K562 (cell line): ENCODE data around the gene ERGIC1. TPM values are rescaled to one million over a fixed set of nuclear protein-coding genes. Genes with fewer than 3 reads are reported as not detected.

Experiments used
- ARID1B ChIP-seq: fragments of 450-650 bp; IDR thresholded peaks from 2 replicates; pipeline ENCODE4 v1.6.1; 2016; ENCODE audit warnings: antibody characterized with exemption, mild to moderate bottlenecking, inconsistent platforms
- BCOR ChIP-seq: fragments of 450-650 bp; IDR thresholded peaks from 2 replicates; pipeline ENCODE4 v1.6.1; 2016
- CBFA2T3 ChIP-seq: fragments of 450-650 bp; IDR thresholded peaks from 2 replicates; pipeline ENCODE4 v1.6.1; 2017
- CREM ChIP-seq: IDR thresholded peaks from 2 replicates; pipeline ENCODE4 v1.6.1; 2014; ENCODE audit warnings: antibody characterized with exemption, low read depth
- DPF2 ChIP-seq: fragments of 450-650 bp; IDR thresholded peaks from 2 replicates; pipeline ENCODE4 v1.6.1; 2016
- FOSL1 ChIP-seq: fragments of 200-800 bp; sonication (Bioruptor generic); conservative IDR thresholded peaks from 2 replicates; pipeline ENCODE4 v1.6.1; 2016; ENCODE audit warnings: missing genetic modification characterization, missing compliant biosample characterization
- HCFC1 ChIP-seq: IDR thresholded peaks from 2 replicates; pipeline ENCODE4 v1.6.1; 2012; ENCODE audit warnings: low read depth, low read length, improper control_type of control experiment
- HDAC2 ChIP-seq: fragments of 450-650 bp; IDR thresholded peaks from 2 replicates; pipeline ENCODE4 v1.6.1; 2016; ENCODE audit warnings: mild to moderate bottlenecking
- IRF9 ChIP-seq: fragments of 450-650 bp; IDR thresholded peaks from 2 replicates; pipeline ENCODE4 v1.6.1; 2016; ENCODE audit warnings: missing biosample characterization, missing genetic modification characterization
- JUND ChIP-seq, 2 experiments: IDR thresholded peaks; 2 replicates in 1 of 2; 3 replicates in 1 of 2; pipeline ENCODE4 v1.6.1; 2011; ENCODE audit warnings: borderline replicate concordance in 2 of 2, low read depth in 2 of 2, low read length in 2 of 2, improper control_type of control experiment in 1 of 2, missing biosample characterization in 1 of 2, missing genetic modification characterization in 1 of 2, missing genetic modification reagents in 1 of 2
- MNT ChIP-seq, 2 experiments: fragments of 450-650 bp; conservative IDR thresholded peaks; 2 replicates each; pipeline ENCODE4 v1.6.1; 2017; ENCODE audit warnings: mild to moderate bottlenecking in 2 of 2, moderate library complexity in 2 of 2
- PRDM10 ChIP-seq: fragments of 450-650 bp; IDR thresholded peaks from 2 replicates; pipeline ENCODE4 v1.6.1; 2018; ENCODE audit not compliant: partially characterized antibody
- RAD21 ChIP-seq, 2 experiments: fragments of 250-450 bp in 1 of 2; fragments of 450-650 bp in 1 of 2; sonication (Bioruptor Pico) in 1 of 2; formaldehyde crosslinking in 1 of 2; IDR thresholded peaks in 1 of 2; conservative IDR thresholded peaks in 1 of 2; 2 replicates each; pipeline versions ENCODE4 v1.4.0 to v1.8.0; 2020 to 2022; ENCODE audit warnings: mild to moderate bottlenecking in 2 of 2, moderate library complexity in 1 of 2
- SMARCE1 ChIP-seq: fragments of 450-650 bp; IDR thresholded peaks from 2 replicates; pipeline ENCODE4 v1.7.1; 2016; ENCODE audit warnings: mild to moderate bottlenecking
- SP1 ChIP-seq: sonication (generic); formaldehyde crosslinking; IDR thresholded peaks from 2 replicates; pipeline ENCODE4 v1.8.1; 2022; ENCODE audit warnings: mild to moderate bottlenecking, missing genetic modification reagents
- TAL1 ChIP-seq: fragments of 450-650 bp; IDR thresholded peaks from 2 replicates; pipeline ENCODE4 v1.6.1; 2016; ENCODE audit warnings: mild to moderate bottlenecking
- TRIM24 ChIP-seq, 2 experiments: fragments of 450-650 bp; IDR thresholded peaks; 2 replicates each; pipeline ENCODE4 v1.6.1; 2016
- ZNF707 ChIP-seq: fragments of 250-450 bp; sonication (Bioruptor Pico); conservative IDR thresholded peaks from 2 replicates; pipeline ENCODE4 v1.8.0; 2022; ENCODE audit warnings: inconsistent platforms, mild to moderate bottlenecking, moderate library complexity
- polyA plus RNA-seq, 8 experiments: library from polyadenylated mRNA; depleted of rRNA in 4 of 8; stranded (reverse) in 5 of 8; unstranded in 3 of 8; fragments of >200 nt; fragmentation: Nextera tagmentation in 2 of 8; fragmentation: Illumina TruSeq in 1 of 8; extraction: Ambion mirVana in 2 of 8; extraction: Trizol in 1 of 8; gene quantifications; 2 replicates each; pipeline versions ENCODE4 v1.2.1 to v1.2.3, GENCODE V29; 2011 to 2014; ENCODE audit warnings: inconsistent platforms in 1 of 8, missing spikeins in 1 of 8
- total RNA-seq, 7 experiments: library from RNA; depleted of rRNA in 6 of 7; stranded (reverse); fragments of >200 nt in 6 of 7; fragmentation: Illumina TruSeq in 2 of 7; extraction: Trizol in 2 of 7; gene quantifications; 2 replicates each; pipeline versions ENCODE4 v1.2.1 to v1.2.3, GENCODE V29; 2011 to 2021; ENCODE audit warnings: low replicate concordance in 1 of 7
- TF ChIP-seq, protein P1 (sequence below), 2 experiments: IDR thresholded peaks in 1 of 2; conservative IDR thresholded peaks in 1 of 2; 2 replicates each; pipeline ENCODE4 v1.6.1; 2016; ENCODE audit warnings: low read depth in 2 of 2, mild to moderate bottlenecking in 1 of 2, missing compliant biosample characterization in 1 of 2, missing genetic modification characterization in 1 of 2, moderate library complexity in 1 of 2

Gene ERGIC1
- total and polyA plus RNA-seq, 9 of the 15 experiments (the other 6 are each of a cell fraction or from before 2014, with no cell fraction given) = 5.5 to 68.4 (median 36.4) TPM

GRCh38 chr5:172943283-172943841, 109.3 kb downstream of the ERGIC1 start (continued):
- TF ChIP-seq, protein P1, sequence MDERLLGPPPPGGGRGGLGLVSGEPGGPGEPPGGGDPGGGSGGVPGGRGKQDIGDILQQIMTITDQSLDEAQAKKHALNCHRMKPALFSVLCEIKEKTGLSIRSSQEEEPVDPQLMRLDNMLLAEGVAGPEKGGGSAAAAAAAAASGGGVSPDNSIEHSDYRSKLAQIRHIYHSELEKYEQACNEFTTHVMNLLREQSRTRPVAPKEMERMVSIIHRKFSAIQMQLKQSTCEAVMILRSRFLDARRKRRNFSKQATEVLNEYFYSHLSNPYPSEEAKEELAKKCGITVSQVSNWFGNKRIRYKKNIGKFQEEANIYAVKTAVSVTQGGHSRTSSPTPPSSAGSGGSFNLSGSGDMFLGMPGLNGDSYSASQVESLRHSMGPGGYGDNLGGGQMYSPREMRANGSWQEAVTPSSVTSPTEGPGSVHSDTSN (CRISPR knock-in tag; IDR thresholded peaks at IDR 0.05; ENCODE audit: low read depth) = no peak
- TF ChIP-seq, protein P1 (tag; conservative IDR thresholded peaks at IDR 0.05; ENCODE audit: low read depth) = peak; percentile 32; the same call in 1 of the 2 replicates
- TF ChIP-seq DPF2 (peak; percentile 59), TAL1 (peak; percentile 33; the same call in 1 of the 2 replicates), HCFC1 (no peak), CBFA2T3 (peak; percentile 66), FOSL1 (tag) (0 out of 2 replicates have a peak, but pooled peaks have one; percentile 23), PRDM10 (peak; percentile 34), MNT (conservative IDR thresholded peaks at IDR 0.05) (0 out of 4 replicates have a peak, but pooled peaks of 1 of the 2 experiments have one; percentile 30), RAD21 (CRISPR knock-in tag; conservative IDR thresholded peaks at IDR 0.05 in 1 of 2, IDR thresholded peaks at IDR 0.05 in 1 of 2) (no peak), JUND (IDR thresholded peaks at IDR 0.05; ENCODE audit: borderline replicate concordance, low read depth, low read length) (peak; percentile 32; the same call in 1 of the 2 replicates), JUND (tag; IDR thresholded peaks at IDR 0.05; ENCODE audit: borderline replicate concordance, low read depth, low read length) (0 out of 3 replicates have a peak, but pooled peaks have one; percentile 27), SMARCE1 (peak; percentile 56; the same call in 1 of the 2 replicates), SP1 (CRISPR knock-in tag) (0 out of 2 replicates have a peak, but pooled peaks have one; percentile 33), BCOR (peak; percentile 82), HDAC2 (0 out of 2 replicates have a peak, but pooled peaks have one; percentile 35), CREM (0 out of 2 replicates have a peak, but pooled peaks have one; percentile 10), ZNF707 (CRISPR knock-in tag) (no peak), TRIM24 (IDR thresholded peaks at IDR 0.05) (peak in 1 of 2 experiments; percentile 26; a peak in 1 of 4 replicates), IRF9 (no peak), ARID1B (peak; percentile 69)
